ENCODE measurements around the gene LRRC8A.

- TF ChIP-seq, protein P1, sequence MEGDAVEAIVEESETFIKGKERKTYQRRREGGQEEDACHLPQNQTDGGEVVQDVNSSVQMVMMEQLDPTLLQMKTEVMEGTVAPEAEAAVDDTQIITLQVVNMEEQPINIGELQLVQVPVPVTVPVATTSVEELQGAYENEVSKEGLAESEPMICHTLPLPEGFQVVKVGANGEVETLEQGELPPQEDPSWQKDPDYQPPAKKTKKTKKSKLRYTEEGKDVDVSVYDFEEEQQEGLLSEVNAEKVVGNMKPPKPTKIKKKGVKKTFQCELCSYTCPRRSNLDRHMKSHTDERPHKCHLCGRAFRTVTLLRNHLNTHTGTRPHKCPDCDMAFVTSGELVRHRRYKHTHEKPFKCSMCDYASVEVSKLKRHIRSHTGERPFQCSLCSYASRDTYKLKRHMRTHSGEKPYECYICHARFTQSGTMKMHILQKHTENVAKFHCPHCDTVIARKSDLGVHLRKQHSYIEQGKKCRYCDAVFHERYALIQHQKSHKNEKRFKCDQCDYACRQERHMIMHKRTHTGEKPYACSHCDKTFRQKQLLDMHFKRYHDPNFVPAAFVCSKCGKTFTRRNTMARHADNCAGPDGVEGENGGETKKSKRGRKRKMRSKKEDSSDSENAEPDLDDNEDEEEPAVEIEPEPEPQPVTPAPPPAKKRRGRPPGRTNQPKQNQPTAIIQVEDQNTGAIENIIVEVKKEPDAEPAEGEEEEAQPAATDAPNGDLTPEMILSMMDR (IDR thresholded peaks at IDR 0.05; ENCODE audit: poor library complexity, severe bottlenecking): no peak
- no peak for TF ChIP-seq EZH2 (IDR thresholded peaks at IDR 0.05; ENCODE audit: borderline replicate concordance, insufficient read depth, low read length, poor library complexity, severe bottlenecking)
- no peak for TF ChIP-seq POLR2AphosphoS5 (IDR thresholded peaks at IDR 0.05)
- no peak for TF ChIP-seq TAF1 (IDR thresholded peaks at IDR 0.05; ENCODE audit: low read depth)
- TF ChIP-seq RAD21 (conservative IDR thresholded peaks at IDR 0.05): no peak
- no peak for TF ChIP-seq MXI1 (conservative IDR thresholded peaks at IDR 0.05; ENCODE audit: poor library complexity, severe bottlenecking)
- no peak for TF ChIP-seq REST (IDR thresholded peaks at IDR 0.05; ENCODE audit: borderline replicate concordance)
- TF ChIP-seq EP300 (conservative IDR thresholded peaks at IDR 0.05; ENCODE audit: poor library complexity, severe bottlenecking): no peak
Observed at GRCh38 chr9:128885798-128886197, 3.9 kb downstream of the LRRC8A start.

Data from neural cell (in vitro differentiated cells).